HG02840 (cell line): Measurements from ENCODE around the gene CYTL1.

Source experiments
- ATAC-seq: cut with Tn5 transposase; IDR thresholded peaks from one replicate; pipeline ENCODE4 v1.9.1; 2021; ENCODE audit warnings: mild to moderate bottlenecking, moderate library complexity, moderate number of reproducible peaks; ENCODE audit not compliant: unreplicated experiment, low FRiP score

The CYTL1 gene

GRCh38 chr4:4979971-4980370 is 39.3 kb downstream of the CYTL1 start:
- no peak for ATAC-seq

- no peak for ATAC-seq
Observed at GRCh38 chr4:4974727-4975126, 44.5 kb downstream of the CYTL1 start.

- no peak for ATAC-seq
Observed at GRCh38 chr4:4971796-4972195, 47.5 kb downstream of the CYTL1 start.

GRCh38 chr4:4969298-4969697 is 50.0 kb downstream of the CYTL1 start:
- ATAC-seq = no peak

- ATAC-seq = no peak
Observed at GRCh38 chr4:4968161-4968725, 51.0 kb downstream of the CYTL1 start.
